Measurements from ENCODE around the gene SLC44A3.

SLC44A3 gene

DNA sequence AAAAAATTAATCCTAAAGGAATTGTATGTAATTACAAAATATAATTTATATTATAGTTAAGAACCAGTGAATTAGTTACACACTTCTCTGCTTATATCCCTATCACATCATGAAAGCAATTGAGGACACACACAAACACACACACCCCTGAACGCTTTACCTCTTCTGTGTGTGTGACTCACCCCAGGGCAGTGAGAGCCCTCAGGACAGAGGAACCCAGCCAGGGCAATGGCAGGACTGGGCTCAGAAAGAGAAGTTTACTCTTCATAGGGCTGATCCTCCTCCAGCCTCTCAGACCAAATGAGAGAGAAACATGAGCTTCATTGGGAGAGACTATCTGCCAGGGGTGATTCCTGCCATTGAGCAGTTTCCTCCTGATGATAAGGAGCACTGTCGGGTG lies 38.1 kb downstream of the SLC44A3 start:
- H3K4me2 ChIP-seq (ENCODE audit: low read depth, low read length) = no peak overlapping the region
- H3K9ac ChIP-seq (ENCODE audit: low read length) = no peak overlapping the region
- no peaks in the 10 kb centered on the region for H3K9me2 ChIP-seq (replicated peaks; ENCODE audit: insufficient read depth, low read length)
- H3K4me1 ChIP-seq (ENCODE audit: low read length) = no peaks in the 10 kb centered on the region
- H2AFZ ChIP-seq (ENCODE audit: low read length) = no peak overlapping the region
- H3K9me3 ChIP-seq (replicated peaks; ENCODE audit: insufficient read depth, low read length) = no peaks in the 10 kb centered on the region
- no peaks in the 10 kb centered on the region for H3K36me3 ChIP-seq (replicated peaks; ENCODE audit: insufficient read depth, low read length)
- H3K27me3 ChIP-seq (replicated peaks; ENCODE audit: insufficient read depth, low read length) = no peaks in the 10 kb centered on the region
- DNase-seq = no peak
- no peaks in the 10 kb centered on the region for H4K20me1 ChIP-seq (ENCODE audit: insufficient read depth, low read length)
- no peaks in the 10 kb centered on the region for H3F3A ChIP-seq (ENCODE audit: insufficient read depth, low read length)
- no peak overlapping the region for H3K27ac ChIP-seq (ENCODE audit: low read length)
- no peak overlapping the region for H3K4me3 ChIP-seq (ENCODE audit: low read length)
- no peaks in the 10 kb centered on the region for H3K79me2 ChIP-seq (ENCODE audit: low read length)
- TF ChIP-seq EZH2phosphoT487 (IDR thresholded peaks at IDR 0.05; ENCODE audit: low read length) = no peak
- TF ChIP-seq CTCF (IDR thresholded peaks at IDR 0.05; ENCODE audit: low read length) = no peak
- TF ChIP-seq EZH2 (optimal IDR thresholded peaks at IDR 0.05; ENCODE audit: low read depth, low read length) = no peak

DNA sequence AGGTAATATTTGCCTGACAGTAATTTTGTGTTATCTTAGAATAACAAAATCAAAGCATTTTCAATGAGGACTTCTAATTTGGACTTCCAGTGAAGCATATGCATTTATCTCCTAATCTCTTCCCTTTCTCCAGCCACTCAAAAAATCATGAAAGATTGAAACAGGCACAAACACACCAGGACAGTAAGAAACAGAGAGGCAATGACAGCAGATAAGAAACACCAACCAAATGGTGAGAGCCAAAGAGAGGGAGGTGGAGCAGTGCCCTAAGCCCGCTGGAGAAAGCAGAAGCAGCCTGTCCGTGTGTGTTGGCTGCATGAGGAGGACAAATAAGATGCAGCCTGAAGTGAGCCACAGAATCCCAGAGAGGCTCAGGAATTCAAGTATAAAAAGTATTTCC lies 39.0 kb downstream of the SLC44A3 start:
- Histone ChIP-seq H3K4me2 (ENCODE audit: low read depth, low read length) (no peak overlapping the region), H3K4me3 (ENCODE audit: low read length) (no peak overlapping the region), H3K79me2 (ENCODE audit: low read length) (no peaks in the 10 kb centered on the region), H3K9me3 (replicated peaks; ENCODE audit: insufficient read depth, low read length) (no peaks in the 10 kb centered on the region), H2AFZ (ENCODE audit: low read length) (no peak overlapping the region), H3K27me3 (replicated peaks; ENCODE audit: insufficient read depth, low read length) (no peaks in the 10 kb centered on the region), H3K9me2 (replicated peaks; ENCODE audit: insufficient read depth, low read length) (no peaks in the 10 kb centered on the region), H3K27ac (ENCODE audit: low read length) (no peak overlapping the region), H4K20me1 (ENCODE audit: insufficient read depth, low read length) (no peaks in the 10 kb centered on the region), H3K4me1 (ENCODE audit: low read length) (no peaks in the 10 kb centered on the region), H3F3A (ENCODE audit: insufficient read depth, low read length) (no peaks in the 10 kb centered on the region), H3K9ac (ENCODE audit: low read length) (no peak overlapping the region), H3K36me3 (replicated peaks; ENCODE audit: insufficient read depth, low read length) (no peaks in the 10 kb centered on the region)
- no peak for TF ChIP-seq EZH2phosphoT487 (IDR thresholded peaks at IDR 0.05; ENCODE audit: low read length)
- no peak for TF ChIP-seq EZH2 (optimal IDR thresholded peaks at IDR 0.05; ENCODE audit: low read depth, low read length)
- no peak for TF ChIP-seq CTCF (IDR thresholded peaks at IDR 0.05; ENCODE audit: low read length)
- DNase-seq = no peak

DNA sequence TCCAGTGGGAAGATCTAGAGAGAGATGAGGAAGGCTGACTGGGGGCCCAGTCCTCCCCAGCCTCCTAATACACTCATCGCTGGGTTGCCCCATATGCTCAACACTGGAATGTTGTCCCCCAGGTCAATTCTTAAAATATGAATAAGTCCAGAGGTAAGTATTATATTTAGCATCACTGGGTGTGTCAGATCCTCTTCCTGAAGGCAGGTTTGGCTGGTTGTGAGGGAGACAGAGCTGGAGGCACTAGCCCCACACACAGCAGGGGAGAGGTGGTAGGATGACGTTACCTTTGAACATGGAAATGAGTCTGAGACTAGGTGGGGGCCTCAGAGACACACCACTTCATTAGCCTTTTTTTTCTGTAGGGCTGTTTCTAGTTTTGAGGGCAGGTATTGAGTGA lies 42.6 kb downstream of the SLC44A3 start:
- Histone ChIP-seq H2AFZ (ENCODE audit: low read length) (no peak overlapping the region), H3K27me3 (replicated peaks; ENCODE audit: insufficient read depth, low read length) (no peaks in the 10 kb centered on the region), H3K4me3 (ENCODE audit: low read length) (no peak overlapping the region), H3K4me1 (ENCODE audit: low read length) (no peaks in the 10 kb centered on the region), H4K20me1 (ENCODE audit: insufficient read depth, low read length) (no peaks in the 10 kb centered on the region), H3K79me2 (ENCODE audit: low read length) (no peaks in the 10 kb centered on the region), H3K27ac (ENCODE audit: low read length) (no peak overlapping the region), H3K9ac (ENCODE audit: low read length) (no peak overlapping the region), H3K4me2 (ENCODE audit: low read depth, low read length) (no peak overlapping the region), H3K9me3 (replicated peaks; ENCODE audit: insufficient read depth, low read length) (no peaks in the 10 kb centered on the region), H3K36me3 (replicated peaks; ENCODE audit: insufficient read depth, low read length) (no peaks in the 10 kb centered on the region), H3F3A (ENCODE audit: insufficient read depth, low read length) (no peaks in the 10 kb centered on the region), H3K9me2 (replicated peaks; ENCODE audit: insufficient read depth, low read length) (no peaks in the 10 kb centered on the region)
- no peak for TF ChIP-seq CTCF (IDR thresholded peaks at IDR 0.05; ENCODE audit: low read length)
- no peak for TF ChIP-seq EZH2phosphoT487 (IDR thresholded peaks at IDR 0.05; ENCODE audit: low read length)
- no peak for DNase-seq
